ENCODE measurements around the gene SYMPK. TPM values are rescaled to one million over a fixed set of nuclear protein-coding genes. Genes with fewer than 3 reads are reported as not detected.
A peak's percentile ranks its signal among the peaks of the same experiment; 100 is the strongest.
"Not testable (repeated sequence)": the region's sequence is repeated elsewhere in the genome, so short reads cannot be mapped to it uniquely, and the experiment has no call there.

The SYMPK gene
- total RNA-seq, 3 donors from 2014 or later = 94.1 to 108 (median 106) TPM

DNA sequence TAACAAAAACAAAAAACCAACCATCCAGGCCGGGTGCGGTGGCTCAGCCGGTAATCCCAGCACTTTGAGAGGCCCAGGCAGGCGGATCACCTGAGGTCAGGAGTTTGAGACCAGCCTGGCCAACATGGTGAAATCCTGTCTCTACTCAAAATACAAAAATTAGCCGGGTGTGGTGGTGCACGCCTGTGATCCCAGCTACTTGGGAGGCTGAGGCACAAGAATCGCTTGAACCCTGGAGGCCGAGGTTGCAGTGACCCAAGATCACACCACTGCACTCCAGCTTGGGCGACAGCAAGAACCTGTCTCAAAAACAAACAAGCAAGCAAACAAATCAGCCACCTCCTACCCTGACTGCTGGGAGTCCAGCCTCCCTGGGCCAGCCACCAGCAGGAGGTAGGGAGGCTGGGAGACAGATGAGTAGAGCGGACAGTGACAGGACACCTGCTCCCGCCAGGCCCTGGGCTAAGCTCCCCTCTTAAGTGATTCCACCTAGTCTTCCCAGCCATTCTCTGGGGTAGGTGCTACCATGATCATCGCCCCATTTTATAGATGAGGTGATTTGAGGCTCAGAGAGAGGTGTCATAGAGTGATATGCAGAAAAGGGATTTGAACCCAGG lies 33.1 kb upstream of the SYMPK start:
- not testable (repeated sequence) for H3K9me3 Mint-ChIP-seq; H3K4me3 Mint-ChIP-seq; ATAC-seq; H3K27me3 Mint-ChIP-seq (ENCODE audit: low read depth); H3K36me3 Mint-ChIP-seq (ENCODE audit: insufficient read depth); DNase-seq
- H3K4me1 Mint-ChIP-seq (ENCODE audit: low read depth) = peaks cover 11% of the 10 kb centered on the region

DNA sequence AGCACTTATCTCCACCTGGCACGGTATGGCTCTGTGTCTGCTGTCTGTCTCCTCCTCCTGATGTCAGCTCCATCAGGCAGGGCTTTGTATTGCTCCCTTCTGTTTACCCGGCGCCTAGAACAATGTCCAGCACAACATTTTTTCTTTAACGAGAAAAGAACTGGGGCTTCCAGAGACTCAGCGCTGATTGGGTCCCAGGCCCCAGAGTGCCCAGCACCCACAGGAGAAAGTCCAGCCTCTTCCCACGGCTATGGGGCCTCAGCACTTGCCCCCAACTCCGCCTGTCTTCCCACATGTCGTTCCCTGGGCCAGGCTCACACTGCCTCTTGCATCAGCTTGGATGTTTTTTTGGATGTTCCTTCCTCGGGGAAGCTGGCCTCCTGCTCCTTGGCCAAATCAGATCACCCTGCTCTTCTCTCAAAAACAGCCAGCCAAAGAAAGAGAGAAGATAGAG lies 32.6 kb upstream of the SYMPK start:
- ATAC-seq (no peak), DNase-seq (no peak)
- Mint-ChIP-seq H3K4me1 (ENCODE audit: low read depth) (peaks cover 6% of the 10 kb centered on the region), H3K4me3 (no peak overlapping the region), H3K27me3 (ENCODE audit: low read depth) (no peaks in the 10 kb centered on the region), H3K36me3 (ENCODE audit: insufficient read depth) (peaks cover 6% of the 10 kb centered on the region), H3K9me3 (no peaks in the 10 kb centered on the region)

DNA sequence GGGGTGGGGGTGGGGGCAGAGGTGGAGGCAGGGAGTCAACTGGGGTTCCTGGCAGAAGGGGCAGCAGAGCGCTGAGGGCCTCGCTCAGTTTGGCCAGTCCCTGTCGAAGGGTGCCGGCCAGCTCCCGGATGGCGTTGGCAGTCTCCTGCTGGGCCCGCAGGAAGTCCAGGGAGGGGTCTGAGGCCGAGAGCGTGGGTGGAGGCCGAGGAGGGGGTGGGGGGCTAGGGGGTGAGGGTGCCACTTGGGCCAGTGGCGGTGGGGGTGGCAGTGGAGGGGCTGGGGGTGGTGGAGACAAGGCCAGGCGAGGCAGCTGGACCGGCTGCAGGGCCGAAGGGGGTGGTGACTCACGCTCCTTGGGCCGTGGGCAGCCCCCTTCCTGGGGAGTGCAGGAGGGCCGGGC lies 27.9 kb upstream of the SYMPK start:
- no peak for ATAC-seq
- Mint-ChIP-seq H3K4me1 (ENCODE audit: low read depth) (peaks cover 7% of the 10 kb centered on the region), H3K36me3 (ENCODE audit: insufficient read depth) (peaks cover 3% of the 10 kb centered on the region), H3K27me3 (ENCODE audit: low read depth) (no peaks in the 10 kb centered on the region), H3K4me3 (no peak overlapping the region), H3K9me3 (no peaks in the 10 kb centered on the region)
- no peak for DNase-seq

DNA sequence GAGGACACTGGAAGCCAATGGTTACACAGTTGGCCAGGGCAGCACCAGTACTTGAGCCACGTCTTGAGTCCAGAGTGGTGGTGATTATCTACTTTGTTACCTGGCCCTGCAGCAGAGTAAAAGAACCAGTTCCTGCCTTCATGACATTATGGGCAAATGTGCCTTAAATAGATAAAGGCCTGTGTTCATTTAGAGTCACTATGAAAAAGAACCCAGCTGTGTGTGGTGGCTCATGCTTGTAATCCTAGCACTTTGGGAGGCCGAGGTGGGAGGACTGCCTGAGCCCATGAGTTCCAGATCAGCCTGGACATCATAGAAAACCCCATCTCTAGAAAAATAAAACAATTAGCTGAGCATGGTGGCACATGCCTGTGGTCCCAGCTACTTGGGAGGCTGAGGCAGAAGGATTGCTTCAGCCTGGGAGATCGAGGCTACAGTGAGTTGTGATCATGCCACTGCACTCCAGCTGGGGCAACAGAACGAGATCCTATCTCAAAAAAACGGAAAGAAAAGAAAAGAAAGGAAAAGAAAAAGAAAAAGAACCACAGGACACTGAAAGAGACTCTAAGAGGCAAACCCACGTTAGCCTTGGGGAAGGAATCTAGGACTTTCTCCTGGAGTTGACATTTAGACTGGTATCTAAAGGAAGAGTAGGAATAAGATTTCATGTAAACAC lies 26.4 kb upstream of the SYMPK start:
- H3K36me3 Mint-ChIP-seq (ENCODE audit: insufficient read depth) = peaks cover 3% of the 10 kb centered on the region
- H3K9me3 Mint-ChIP-seq = no peaks in the 10 kb centered on the region
- ATAC-seq (no peak), DNase-seq (no peak)
- H3K27me3 Mint-ChIP-seq (ENCODE audit: low read depth) = no peaks in the 10 kb centered on the region
- no peak overlapping the region for H3K4me3 Mint-ChIP-seq
- H3K4me1 Mint-ChIP-seq (ENCODE audit: low read depth) = peaks cover 11% of the 10 kb centered on the region

DNA sequence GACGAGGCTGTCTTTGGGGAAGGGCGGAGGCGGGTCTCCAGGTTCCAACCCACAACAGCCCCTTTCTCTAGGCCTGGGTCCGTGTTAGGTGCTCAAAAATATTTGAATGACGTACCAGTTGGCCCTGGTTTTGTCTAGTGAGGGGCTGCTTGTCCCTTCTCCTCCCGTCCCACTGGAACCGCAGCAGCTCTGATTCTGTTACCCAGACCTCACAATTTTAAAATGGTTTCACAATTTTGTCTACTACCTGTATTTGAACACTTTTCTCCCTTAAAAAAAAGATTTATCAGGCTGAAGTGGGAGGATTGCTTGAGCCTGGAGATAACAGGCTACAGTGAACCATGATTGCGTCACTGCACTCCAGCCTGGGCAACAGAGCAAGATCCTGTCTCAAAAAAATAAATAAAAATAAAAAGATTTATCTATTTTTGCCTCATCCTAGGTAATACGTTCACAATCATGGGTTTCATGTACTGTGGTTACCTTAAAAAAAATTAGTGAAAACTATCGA lies 24.3 kb upstream of the SYMPK start:
- no peaks in the 10 kb centered on the region for H3K27me3 Mint-ChIP-seq (ENCODE audit: low read depth)
- H3K4me3 Mint-ChIP-seq = peak overlapping the region; percentile 91
- H3K4me1 Mint-ChIP-seq (ENCODE audit: low read depth) = peaks cover 21% of the 10 kb centered on the region
- DNase-seq = no peak
- no peaks in the 10 kb centered on the region for H3K9me3 Mint-ChIP-seq
- no peak for ATAC-seq
- H3K36me3 Mint-ChIP-seq (ENCODE audit: insufficient read depth) = peaks cover 5% of the 10 kb centered on the region

DNA sequence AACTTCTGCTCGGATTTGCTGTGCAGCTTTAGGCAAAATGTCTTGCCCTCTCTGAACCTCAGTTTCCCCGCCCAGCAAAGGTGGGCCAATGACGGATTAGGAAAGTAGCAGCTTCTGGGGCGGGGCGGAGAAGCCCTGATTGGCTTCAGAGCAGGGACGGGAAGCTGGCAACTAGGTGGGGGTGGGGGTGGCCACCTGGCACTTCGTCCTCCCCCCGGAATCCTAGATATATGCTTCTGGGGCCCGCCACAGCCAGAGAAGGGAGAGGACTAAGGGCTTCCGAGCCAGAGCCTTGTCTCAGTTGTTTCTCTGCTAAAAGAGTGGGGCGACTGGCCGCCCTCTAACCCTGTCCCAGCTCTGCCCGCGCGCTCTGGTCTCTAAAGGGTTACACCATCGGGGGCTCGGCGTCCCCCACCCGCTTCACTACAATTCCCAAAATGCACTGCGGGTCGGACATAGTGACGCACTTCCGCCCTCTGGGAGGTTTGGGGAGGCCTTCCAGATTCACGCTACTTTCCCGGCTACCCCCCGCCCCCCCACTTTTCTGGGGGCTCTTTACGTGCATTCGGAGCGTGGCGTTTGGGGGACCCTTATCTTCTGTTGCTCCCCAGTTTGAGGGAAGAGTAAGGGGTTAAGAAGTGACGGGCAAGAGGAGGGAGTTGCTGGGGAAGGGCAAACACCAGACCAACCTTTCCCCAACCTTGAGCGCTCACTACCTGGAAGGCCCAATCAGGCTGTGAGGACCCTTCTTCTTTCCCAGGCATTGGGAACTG lies 23.7 kb upstream of the SYMPK start:
- Mint-ChIP-seq H3K4me3 (peak overlapping the region; percentile 91), H3K4me1 (ENCODE audit: low read depth) (peaks cover 24% of the 10 kb centered on the region), H3K27me3 (ENCODE audit: low read depth) (no peaks in the 10 kb centered on the region), H3K9me3 (no peaks in the 10 kb centered on the region), H3K36me3 (ENCODE audit: insufficient read depth) (peaks cover 5% of the 10 kb centered on the region)
- peak; percentile 83 for DNase-seq
- peak; percentile 71 to 72 for ATAC-seq

DNA sequence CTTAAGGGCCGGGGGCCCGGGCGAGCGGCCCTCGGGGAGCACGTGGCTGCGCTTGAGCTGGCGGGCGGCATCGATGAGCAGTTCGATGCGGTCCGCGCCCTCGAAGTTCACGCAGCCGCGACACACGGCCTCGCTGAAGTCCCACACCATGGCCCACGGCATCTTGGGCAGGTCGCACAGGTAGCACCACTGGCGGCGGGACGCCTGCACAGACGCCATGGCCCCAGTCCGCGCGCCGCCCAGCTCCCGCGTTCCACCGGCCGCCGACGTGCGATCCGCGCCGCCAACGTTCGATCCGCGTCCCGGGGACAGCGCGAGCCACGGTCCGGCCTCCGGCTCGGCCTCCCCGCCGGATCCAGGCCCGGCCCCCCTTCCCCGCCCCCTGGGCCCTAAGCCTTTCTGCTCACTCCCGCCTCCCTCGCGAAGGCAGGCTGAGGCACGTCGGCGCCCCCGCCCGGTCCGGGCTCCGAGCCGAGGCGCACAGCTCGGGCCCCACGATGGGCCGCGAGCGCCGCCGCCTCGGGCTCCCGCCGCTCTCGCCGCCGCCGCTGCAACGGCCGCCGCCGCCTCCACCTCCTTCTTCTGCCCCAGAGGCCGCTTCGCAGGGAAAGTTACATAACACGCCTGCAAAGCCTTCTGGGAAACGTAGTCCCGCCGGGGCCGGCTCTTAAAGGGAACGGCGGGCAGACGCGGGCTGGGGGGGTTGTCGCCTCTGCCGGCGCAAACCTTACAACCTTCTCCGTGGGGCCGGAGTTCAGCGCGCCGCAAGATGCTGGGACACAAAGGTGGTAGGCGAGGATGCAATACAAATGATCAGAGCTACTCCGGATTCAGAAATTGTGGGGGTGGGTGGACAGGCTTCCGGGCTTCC lies 22.8 kb upstream of the SYMPK start, which contains the start of gene IRF2BP1:
IRF2BP1 (minus strand) TSS at position 586 of the 871 bp plus-strand sequence; CDS start at position 219, 367 bp downstream.
- Mint-ChIP-seq H3K27me3 (ENCODE audit: low read depth) (no peaks in the 10 kb centered on the region), H3K4me3 (peak within 1 kb of the TSS; percentile 91), H3K36me3 (ENCODE audit: insufficient read depth) (peaks cover 5% of the 10 kb centered on the region)

DNA sequence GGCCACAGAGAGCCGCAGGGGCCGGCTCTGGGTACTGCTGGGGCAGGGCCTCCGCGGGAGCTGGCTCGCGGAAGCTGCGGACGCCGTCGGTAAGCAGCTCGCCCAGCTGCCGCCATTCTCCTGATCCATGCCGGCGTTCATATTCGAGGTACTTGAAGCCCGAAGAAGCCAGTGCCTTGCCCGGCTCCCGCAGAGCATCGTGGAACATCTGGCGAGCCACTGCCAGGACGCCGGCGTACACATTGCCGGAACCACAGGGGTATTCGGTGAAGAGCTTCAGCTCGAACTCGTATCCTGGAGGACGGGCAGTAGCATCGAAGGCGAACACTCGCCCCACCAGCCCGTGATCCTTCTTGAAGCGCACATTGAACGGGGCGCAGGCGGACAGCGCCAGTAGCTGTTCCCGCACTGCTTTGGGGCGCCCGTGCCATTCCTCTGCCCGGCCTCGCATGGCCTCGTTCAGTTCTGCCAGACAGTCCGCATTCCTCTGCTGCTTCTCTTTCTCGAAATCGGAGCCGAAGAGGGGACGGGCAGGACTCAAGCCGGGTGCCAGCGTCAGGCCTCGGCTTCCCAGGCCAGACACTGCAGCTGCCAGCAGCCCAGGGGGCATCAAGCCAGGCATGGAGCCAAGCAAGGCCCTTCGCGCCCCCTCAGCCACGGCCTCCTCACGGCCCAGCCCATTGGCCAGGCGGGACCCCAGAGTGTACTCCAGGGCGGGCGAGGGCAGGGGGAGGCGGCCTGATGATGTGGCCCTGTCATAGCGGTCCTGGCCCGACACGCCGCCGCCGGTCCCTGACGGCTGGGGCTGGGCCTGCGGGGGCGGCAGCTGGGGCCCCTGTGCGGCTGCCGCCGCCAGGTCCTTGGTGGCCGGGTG lies 22.0 kb upstream of the SYMPK start:
- peak; percentile 2 to 5 for ATAC-seq
- peaks cover 2% of the 10 kb centered on the region for H3K36me3 Mint-ChIP-seq (ENCODE audit: insufficient read depth)

More for the DNA sequence above, 22.8 kb upstream of the SYMPK start, which contains the start of gene IRF2BP1:
- ATAC-seq (peak; percentile 76 to 80), DNase-seq (peak; percentile 83)
- no peaks in the 10 kb centered on the region for H3K9me3 Mint-ChIP-seq
- peaks cover 27% of the 10 kb centered on the region for H3K4me1 Mint-ChIP-seq (ENCODE audit: low read depth)

DNA sequence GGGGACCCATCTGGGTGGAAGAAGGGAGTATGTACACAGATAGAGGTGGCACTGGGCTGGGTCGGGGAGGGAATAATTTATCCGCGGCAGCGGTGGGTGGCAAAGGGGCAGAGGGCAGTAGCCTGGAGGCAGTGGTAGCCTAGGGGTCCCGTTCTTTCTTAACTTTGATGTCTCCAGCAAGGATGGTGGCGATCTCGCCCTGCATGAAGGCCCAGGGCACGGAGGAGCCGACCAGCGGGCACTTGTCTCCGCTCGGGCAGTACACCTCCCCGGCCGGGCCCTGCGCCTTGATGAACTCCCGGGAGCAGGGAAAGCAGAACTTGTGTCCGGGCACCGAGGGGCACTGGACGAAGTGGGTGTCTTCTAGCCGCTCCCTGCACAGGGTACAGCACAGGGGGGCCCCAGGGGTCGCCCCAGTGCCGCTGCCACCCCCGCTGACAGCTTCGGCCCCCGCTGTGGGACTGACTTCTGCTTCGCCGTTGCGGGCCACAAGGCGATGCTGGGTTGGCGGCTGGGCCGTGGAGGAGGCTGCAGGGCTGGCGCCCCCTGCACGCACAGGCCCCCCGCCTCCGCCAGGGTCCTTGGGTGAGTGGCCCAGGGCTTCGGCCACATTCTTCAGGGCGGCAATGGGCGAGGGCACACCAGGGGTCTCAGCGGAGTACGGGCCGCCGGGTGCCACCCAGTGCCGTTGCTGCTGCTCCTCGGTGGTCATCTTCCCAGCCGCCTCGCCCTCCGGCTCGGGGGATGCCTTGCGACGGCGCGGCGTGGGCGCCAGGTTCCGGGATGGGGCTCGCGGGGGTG lies 21.1 kb upstream of the SYMPK start:
- H3K9me3 Mint-ChIP-seq = no peaks in the 10 kb centered on the region
- H3K36me3 Mint-ChIP-seq (ENCODE audit: insufficient read depth) = peaks cover 2% of the 10 kb centered on the region
- ATAC-seq (no peak), DNase-seq (no peak)
- H3K4me1 Mint-ChIP-seq (ENCODE audit: low read depth) = peaks cover 27% of the 10 kb centered on the region
- H3K4me3 Mint-ChIP-seq = peak overlapping the region; percentile 77
- H3K27me3 Mint-ChIP-seq (ENCODE audit: low read depth) = peaks cover 3% of the 10 kb centered on the region

More for the DNA sequence above, 22.0 kb upstream of the SYMPK start:
- Mint-ChIP-seq H3K9me3 (no peaks in the 10 kb centered on the region), H3K4me3 (peak overlapping the region; percentile 67), H3K27me3 (ENCODE audit: low read depth) (peaks cover 3% of the 10 kb centered on the region), H3K4me1 (ENCODE audit: low read depth) (peaks cover 27% of the 10 kb centered on the region)
- no peak for DNase-seq

DNA sequence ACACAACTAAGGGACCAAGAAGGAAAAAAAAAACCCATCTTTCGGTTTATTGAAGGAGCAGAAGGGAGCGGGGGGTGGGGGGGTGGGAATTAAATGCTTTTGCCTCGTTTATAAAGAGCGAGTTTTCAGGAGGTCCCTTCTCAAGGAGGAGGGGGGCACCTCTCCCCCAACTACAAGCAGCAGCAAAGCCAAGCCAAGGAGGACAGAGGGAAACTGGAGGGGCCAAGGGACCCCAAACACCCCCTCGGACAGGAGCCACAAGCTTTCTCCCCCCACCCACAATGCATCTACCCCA lies 20.6 kb upstream of the SYMPK start:
- ATAC-seq = no peak
- H3K27me3 Mint-ChIP-seq (ENCODE audit: low read depth) = peaks cover 6% of the 10 kb centered on the region
- peaks cover 27% of the 10 kb centered on the region for H3K4me1 Mint-ChIP-seq (ENCODE audit: low read depth)
- no peaks in the 10 kb centered on the region for H3K9me3 Mint-ChIP-seq
- H3K36me3 Mint-ChIP-seq (ENCODE audit: insufficient read depth) = peaks cover 2% of the 10 kb centered on the region
- H3K4me3 Mint-ChIP-seq = peak overlapping the region; percentile 77
- no peak for DNase-seq

DNA sequence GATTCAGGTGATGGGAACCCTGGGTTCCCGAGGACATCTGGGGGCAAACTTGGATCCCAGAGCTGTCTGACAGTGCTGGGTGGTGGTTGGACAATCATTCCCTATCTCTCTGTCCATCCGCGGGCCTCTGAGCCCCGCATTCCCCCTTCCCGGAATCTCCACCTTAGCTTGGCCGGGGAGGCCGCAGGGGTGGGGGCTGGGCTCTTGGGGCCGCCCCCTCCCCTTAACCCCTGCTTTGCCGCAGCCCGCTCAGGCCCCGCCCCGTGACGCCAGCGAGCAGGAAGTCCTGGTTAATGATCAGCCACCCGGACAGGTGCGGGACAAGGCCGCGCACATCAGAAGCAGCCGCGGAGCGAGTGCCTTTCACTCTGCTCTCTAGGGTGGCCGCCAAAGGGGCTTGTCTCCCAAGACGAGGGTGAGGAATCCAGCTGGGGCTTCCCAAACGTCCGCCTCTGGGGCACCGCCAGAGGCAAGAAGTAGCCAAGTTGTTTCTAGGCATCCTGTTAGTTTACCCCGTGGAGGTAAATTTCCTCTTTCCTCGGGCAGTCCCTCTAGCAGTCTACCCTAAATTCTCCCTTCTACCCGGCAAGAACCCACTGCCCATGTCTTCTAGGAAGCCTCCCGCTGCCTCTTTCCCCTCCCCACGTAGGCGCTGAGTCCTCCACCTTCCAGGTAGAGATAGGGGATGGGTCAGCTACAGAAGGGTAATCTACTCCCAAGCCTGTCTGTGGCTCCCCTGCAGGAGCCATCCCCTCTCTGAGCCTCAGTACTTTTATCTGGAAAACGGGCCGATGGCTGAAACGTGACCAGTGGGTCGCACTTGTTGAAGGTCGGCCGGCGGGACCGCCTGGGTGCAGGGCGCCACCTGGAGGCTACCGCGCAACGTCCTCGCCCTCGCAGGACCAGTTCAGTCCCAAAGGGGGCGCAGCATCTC lies 20.0 kb upstream of the SYMPK start:
- DNase-seq (peak; percentile 80), ATAC-seq (peak; percentile 25 to 28)
- Mint-ChIP-seq H3K27me3 (ENCODE audit: low read depth) (peaks cover 11% of the 10 kb centered on the region), H3K36me3 (ENCODE audit: insufficient read depth) (peaks cover 2% of the 10 kb centered on the region), H3K9me3 (no peaks in the 10 kb centered on the region), H3K4me1 (ENCODE audit: low read depth) (peaks cover 28% of the 10 kb centered on the region), H3K4me3 (peak overlapping the region; percentile 77)
